Gastroesophageal sphincter (tissue), 3 donors: ENCODE results near the gene VEPH1.

ENCODE experiments used
- POLR2A ChIP-seq, 2 donors: fragments of 450-650 bp; IDR thresholded peaks; one replicate each; pipeline ENCODE4 v1.6.1; 2017; ENCODE audit warnings: antibody characterized with exemption in 2 of 2, mild to moderate bottlenecking in 2 of 2, moderate library complexity in 1 of 2
- TF ChIP-seq, protein P1 (sequence below), 4 experiments: fragments of 200-600 bp in 2 of 4; fragments of 450-650 bp in 2 of 4; sonication (generic) in 1 of 4; IDR thresholded peaks; one replicate each; pipeline ENCODE4 v1.5.1; 2017 to 2019; ENCODE audit warnings: antibody characterized with exemption in 4 of 4, mild to moderate bottlenecking in 2 of 4, moderate library complexity in 2 of 4

DNA sequence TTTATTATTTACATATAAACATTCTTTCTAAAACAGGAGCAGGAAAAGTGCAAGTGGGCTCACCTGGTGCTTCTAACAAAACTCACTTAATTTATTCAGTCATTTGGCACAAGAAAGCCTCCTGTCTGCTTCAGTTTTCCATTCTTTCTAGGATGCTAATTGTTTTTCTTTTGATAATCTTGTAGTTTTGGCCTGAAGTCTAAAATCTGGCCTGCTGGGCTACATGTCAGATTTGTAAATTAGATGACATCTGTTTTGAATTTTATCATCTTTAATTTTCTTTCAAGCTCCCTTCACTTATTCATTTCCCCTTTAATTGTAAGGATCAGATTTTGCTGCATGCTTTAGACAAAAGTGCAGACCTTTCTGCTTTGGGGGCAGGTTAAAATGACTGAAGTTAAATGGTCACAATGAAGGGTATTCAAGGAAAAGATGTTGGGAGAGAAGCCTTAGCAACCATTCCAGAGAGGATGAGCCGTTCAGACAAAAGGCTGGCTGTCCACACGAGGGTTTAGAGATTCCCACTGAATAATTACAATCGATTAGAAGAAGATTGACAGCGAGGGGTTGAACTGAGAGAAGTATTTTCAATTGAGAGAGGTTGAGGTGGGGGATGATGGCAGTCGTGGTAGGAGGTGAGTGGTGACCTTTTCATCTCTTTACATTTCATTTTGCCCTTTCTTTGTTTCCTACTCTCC is 126.5 kb downstream of the VEPH1 start:
- TF ChIP-seq, protein P1, sequence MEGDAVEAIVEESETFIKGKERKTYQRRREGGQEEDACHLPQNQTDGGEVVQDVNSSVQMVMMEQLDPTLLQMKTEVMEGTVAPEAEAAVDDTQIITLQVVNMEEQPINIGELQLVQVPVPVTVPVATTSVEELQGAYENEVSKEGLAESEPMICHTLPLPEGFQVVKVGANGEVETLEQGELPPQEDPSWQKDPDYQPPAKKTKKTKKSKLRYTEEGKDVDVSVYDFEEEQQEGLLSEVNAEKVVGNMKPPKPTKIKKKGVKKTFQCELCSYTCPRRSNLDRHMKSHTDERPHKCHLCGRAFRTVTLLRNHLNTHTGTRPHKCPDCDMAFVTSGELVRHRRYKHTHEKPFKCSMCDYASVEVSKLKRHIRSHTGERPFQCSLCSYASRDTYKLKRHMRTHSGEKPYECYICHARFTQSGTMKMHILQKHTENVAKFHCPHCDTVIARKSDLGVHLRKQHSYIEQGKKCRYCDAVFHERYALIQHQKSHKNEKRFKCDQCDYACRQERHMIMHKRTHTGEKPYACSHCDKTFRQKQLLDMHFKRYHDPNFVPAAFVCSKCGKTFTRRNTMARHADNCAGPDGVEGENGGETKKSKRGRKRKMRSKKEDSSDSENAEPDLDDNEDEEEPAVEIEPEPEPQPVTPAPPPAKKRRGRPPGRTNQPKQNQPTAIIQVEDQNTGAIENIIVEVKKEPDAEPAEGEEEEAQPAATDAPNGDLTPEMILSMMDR (IDR thresholded peaks at IDR 0.05): no peak
- no peak for TF ChIP-seq POLR2A (IDR thresholded peaks at IDR 0.05)
